GM04504 (cell line): ENCODE data around the gene ANKHD1.
"Not testable (repeated sequence)": the region's sequence is repeated elsewhere in the genome, so short reads cannot be mapped to it uniquely, and the experiment has no call there.

Source experiments
- DNase-seq: peaks from one replicate; pipeline ENCODE4 v3.0.0-alpha.2; 2012; ENCODE audit warnings: low read depth

ANKHD1 gene

GRCh38 chr5:140565024-140565779 is 163.6 kb downstream of the ANKHD1 start:
- no peak for DNase-seq

GRCh38 chr5:140565780-140566095 is 164.1 kb downstream of the ANKHD1 start:
- no peak for DNase-seq

- DNase-seq: no peak
Observed at GRCh38 chr5:140566665-140567064, 165.0 kb downstream of the ANKHD1 start.

- no peak for DNase-seq
Observed at GRCh38 chr5:140567136-140567818, 165.6 kb downstream of the ANKHD1 start.

GRCh38 chr5:140567871-140568270 is 166.2 kb downstream of the ANKHD1 start:
- DNase-seq: no peak

- no peak for DNase-seq
Observed at GRCh38 chr5:140568443-140569063, 166.9 kb downstream of the ANKHD1 start.

GRCh38 chr5:140569197-140569596 is 167.6 kb downstream of the ANKHD1 start:
- DNase-seq: no peak

- DNase-seq: no peak
Observed at GRCh38 chr5:140570058-140570457, 168.4 kb downstream of the ANKHD1 start.

- no peak for DNase-seq
Observed at GRCh38 chr5:140570488-140570887, 168.9 kb downstream of the ANKHD1 start.

- DNase-seq: no peak
Observed at GRCh38 chr5:140571105-140571504, 169.5 kb downstream of the ANKHD1 start.

GRCh38 chr5:140573683-140574082 is 172.1 kb downstream of the ANKHD1 start:
- no peak for DNase-seq

GRCh38 chr5:140574165-140574564 is 172.5 kb downstream of the ANKHD1 start:
- no peak for DNase-seq

GRCh38 chr5:140575309-140575708 is 173.7 kb downstream of the ANKHD1 start:
- no peak for DNase-seq

- DNase-seq: no peak
Observed at GRCh38 chr5:140576776-140577201, 175.2 kb downstream of the ANKHD1 start.

GRCh38 chr5:140579188-140579747 is 177.6 kb downstream of the ANKHD1 start:
- not testable (repeated sequence) for DNase-seq

GRCh38 chr5:140587495-140587894 is 185.9 kb downstream of the ANKHD1 start:
- DNase-seq: no peak

- DNase-seq: no peak
Observed at GRCh38 chr5:140588311-140589070, 186.9 kb downstream of the ANKHD1 start.
